ENCODE data around the gene FJX1.

DNA sequence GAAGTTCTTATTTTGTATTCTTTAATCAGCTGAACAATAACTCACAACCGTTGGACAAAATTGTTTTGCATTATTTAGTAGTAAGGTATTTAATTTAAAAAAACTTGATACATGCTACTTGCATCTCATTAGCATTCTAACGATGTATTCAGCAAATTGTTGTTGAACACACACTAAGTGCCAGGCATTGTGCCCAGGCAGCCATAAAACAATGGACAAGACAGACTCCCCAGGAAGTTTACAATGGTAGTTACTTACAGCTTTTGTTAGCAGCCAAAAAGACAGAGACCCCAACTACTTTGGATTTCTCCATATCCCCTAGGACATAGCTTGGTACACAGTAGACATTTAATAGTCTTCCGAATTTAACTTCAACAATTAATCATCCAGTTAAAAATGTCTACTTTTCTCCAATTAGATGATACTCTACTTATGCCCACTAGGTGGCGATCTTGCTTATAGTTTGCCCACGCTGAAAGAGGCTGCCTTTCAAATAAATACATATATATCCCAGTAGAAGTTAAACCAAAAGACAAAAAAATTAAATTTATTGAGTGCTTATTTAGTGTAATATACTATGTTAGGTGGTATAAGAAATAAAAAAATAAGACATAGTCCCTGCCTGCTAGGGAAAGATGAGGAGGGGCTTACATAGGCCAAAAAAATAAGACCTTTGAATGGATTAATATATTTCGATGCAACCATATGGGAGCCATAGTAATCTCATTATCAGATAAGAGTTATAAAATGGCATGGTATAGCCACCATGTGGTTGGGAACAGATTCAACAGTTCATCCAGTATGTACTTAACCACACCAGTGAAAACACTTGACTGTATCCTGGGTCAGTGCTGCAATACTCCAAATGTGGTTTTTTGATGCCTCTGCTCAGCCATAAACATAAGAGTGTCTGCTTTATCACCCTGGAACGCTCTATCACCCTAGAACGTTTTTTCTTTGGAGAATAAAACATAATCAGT is 2.0 kb upstream of the FJX1 start:
- TF ChIP-seq CTCF (IDR thresholded peaks at IDR 0.05): peak; percentile 81
- no peak for TF ChIP-seq ZFX (IDR thresholded peaks at IDR 0.05; ENCODE audit: borderline replicate concordance)
